GF-D8 (cell line): ENCODE data around the gene ANAPC2.

Experiments
- DNase-seq: peaks from one replicate; lab custom pipeline; 2025; lab: John Stamatoyannopoulos, UW

ANAPC2 gene

DNA sequence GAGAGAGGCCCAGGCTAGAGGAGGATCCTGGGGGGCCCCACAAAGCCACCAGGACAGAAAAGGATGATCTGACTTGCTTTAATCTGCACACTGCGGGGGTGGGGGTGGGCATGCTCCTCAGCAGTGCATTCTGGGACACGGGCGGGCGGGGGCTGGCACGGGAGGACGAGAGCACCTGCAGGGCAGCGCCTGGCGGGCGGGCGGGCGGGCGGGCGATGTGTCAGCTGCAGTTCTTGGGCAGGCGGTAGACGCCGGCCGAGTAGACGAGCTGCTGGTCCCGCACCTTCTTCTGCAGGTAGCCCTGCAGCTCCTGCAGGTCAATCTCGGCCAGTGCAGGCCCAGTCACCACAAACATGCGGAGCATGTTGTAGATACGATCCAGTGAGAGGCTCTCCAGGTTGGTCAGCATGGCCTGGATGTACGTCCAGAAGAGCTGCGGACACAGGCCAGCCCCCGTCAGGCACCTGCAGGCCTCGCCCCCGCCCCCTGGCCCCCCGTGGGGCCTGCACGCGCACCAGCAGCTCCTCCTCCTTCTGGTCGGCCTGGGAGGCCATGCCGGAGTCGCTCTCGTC lies 13.6 kb downstream of the ANAPC2 start:
- no peak for DNase-seq

- no peak for DNase-seq
These were observed 14.3 kb downstream of the ANAPC2 start for GRCh38 chr9:137173796-137174664.

DNA sequence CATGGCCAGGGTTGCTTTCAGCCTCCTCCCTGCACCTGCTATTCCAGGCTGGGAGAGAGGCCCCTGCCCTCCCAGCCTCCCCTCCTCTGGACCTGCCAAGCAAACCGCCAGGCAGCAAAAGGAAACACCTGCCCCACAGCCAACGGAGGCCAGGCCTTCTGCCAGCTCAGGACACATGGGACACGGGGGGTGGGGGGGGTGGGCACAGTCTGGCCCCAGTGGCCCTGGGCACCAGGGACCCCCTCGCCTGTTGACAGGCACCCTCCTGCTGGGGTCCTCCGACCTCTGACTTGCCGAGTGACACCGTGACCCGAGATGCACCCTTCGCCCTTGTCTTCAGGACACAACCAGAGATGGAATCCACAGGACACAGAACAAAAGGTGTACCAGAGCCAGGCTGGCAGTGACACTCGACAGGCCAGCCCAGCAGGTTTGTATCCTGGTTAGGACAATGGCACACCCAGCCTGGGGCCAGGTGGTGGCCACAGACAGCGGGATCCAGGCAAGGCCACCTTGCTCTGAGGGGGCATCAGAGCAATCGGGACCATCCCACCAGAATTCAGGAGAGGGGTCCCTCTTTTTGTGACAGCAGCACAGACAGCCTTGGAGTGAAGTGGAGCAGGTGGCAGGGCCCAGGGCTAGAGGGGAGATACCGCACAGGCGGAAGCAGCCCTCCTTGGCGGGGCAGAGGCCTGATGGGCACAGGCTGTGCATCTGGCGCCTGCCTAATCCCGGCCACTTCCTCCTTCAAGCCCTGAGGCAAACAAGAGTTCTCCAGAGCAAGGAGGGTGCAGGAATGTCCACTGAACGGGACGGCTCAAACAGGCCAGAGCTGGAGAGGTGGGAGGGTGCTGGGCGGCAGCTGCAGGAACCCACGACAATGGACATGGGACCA lies 15.2 kb downstream of the ANAPC2 start:
- peak; percentile 68 for DNase-seq

DNA sequence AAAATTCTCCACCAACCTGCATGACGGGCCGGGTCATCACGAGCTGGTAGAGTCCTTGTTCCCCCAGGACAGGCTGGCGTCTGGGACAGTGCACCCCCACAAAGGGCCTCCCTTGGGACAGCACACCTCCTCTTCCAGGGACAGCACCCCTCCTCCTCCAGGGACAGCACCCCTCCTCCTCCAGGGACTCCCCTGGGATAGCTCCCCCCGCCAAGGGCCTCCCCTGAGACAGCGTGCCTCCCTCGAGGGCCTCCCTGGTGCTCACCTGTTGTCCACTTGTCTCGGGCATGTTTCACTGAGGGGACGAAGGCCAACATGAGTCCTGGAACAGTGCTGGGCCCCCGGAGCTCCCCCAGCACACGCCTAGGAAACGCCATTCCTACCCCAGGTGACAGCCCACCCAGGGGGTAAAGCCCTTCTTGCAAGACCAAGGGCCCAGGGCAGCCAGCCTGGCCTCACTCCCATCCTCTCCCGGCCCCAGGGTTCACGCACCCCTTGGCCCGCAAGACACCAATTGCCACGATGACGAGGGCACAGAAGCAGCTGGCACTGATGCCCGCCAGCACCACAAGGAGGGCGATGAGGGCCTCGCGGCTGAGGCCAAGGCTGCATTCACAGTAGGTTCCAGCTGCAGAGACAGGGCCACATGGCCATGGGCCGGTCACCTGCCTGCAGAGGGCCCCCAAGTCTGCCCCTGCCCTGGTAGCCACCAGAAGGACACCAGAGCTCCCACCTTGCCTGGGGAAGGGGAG lies 17.0 kb downstream of the ANAPC2 start:
- no peak for DNase-seq

GRCh38 chr9:137170486-137171148 lies 17.7 kb downstream of the ANAPC2 start:
- DNase-seq, result no peak

- DNase-seq, result no peak
These were observed 18.4 kb downstream of the ANAPC2 start, which contains the start of gene LRRC26 for GRCh38 chr9:137169896-137170358. Gene LRRC26 (minus strand): TSS chr9:137170051. CDS start chr9:137169943, 108 bp downstream.

GRCh38 chr9:137168904-137169856 lies 19.2 kb downstream of the ANAPC2 start:
- DNase-seq, result peak; percentile 57

GRCh38 chr9:137168573-137168903 lies 19.8 kb downstream of the ANAPC2 start:
- no peak for DNase-seq

DNA sequence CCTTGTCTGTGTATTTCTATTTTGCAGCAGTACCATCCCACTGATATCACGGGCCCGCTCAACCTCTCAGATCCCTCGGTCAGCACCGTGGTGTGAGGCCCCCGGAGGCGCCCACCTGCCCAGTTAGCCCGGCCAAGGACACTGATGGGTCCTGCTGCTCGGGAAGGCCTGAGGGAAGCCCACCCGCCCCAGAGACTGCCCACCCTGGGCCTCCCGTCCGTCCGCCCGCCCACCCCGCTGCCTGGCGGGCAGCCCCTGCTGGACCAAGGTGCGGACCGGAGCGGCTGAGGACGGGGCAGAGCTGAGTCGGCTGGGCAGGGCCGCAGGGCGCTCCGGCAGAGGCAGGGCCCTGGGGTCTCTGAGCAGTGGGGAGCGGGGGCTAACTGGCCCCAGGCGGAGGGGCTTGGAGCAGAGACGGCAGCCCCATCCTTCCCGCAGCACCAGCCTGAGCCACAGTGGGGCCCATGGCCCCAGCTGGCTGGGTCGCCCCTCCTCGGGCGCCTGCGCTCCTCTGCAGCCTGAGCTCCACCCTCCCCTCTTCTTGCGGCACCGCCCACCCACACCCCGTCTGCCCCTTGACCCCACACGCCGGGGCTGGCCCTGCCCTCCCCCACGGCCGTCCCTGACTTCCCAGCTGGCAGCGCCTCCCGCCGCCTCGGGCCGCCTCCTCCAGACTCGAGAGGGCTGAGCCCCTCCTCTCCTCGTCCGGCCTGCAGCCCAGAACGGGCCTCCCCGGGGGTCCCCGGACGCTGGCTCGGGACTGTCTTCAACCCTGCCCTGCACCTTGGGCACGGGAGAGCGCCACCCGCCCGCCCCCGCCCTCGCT lies 20.4 kb downstream of the ANAPC2 start:
- DNase-seq, result peak; percentile 65

GRCh38 chr9:137167277-137167746 lies 21.0 kb downstream of the ANAPC2 start:
- no peak for DNase-seq

DNA sequence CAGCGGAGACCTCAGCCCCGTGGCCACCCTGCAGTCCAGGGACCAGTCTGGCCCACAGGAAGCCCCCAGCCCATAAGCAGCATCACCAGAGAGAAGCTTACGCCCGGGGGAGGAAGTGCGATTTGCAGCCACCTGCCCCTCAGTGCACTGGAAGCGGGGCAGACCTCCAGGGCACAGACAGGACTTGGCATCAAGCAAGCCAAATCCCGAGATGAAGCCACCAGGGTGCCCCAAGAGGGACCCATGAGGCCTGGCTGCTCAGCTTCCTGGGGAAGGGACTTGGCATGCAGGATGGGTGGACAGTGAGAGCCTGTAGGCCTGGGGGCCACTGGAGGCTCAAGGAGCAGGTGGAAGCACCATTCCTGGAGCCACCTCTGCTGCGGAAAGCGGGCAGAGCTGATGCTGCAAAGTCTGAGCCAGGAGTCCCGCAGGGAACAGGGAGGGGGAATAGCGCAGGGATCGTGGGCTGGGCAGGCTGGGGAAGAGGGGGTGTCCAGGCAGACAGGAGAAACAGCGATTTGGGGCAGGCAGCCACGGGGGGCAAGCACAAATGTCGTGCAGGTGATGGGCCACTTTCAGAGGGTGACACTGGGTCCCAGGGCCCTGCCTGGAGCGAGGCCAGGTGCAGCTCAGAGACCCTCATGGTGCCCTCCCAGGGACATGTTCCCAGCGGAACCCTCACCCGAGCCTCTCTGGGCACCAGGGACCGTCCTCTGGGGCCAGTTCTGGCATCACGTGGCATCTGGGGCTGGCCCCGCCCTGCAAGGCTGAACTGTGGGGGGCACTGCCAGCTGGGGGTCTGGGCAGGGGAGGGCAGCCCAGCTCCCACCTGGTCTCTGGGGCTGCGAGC lies 21.8 kb downstream of the ANAPC2 start:
- no peak for DNase-seq

- no peak for DNase-seq
These were observed 23.0 kb downstream of the ANAPC2 start for GRCh38 chr9:137165250-137165836.

- DNase-seq, result no peak
These were observed 23.8 kb downstream of the ANAPC2 start for GRCh38 chr9:137164370-137165249.

DNA sequence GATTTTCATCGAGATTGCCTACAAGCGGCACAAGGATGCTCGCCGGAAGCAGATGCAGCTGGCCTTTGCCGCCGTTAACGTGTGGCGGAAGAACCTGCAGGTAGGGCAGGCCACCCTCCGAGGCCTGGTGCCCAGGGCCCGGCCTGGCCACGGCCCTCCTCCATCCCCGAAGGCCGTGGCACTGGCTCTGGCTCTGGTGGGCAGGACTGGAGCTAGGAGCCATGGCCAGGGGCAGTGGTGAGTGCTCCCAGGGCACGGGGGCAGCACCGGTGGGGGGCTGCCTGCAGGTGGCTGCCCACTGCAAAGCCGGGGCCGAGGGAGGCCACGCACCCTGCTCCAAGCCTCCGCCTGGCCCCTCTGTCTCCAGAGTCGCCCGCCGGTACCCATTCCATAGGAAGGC lies 24.6 kb downstream of the ANAPC2 start:
- DNase-seq, result no peak

DNA sequence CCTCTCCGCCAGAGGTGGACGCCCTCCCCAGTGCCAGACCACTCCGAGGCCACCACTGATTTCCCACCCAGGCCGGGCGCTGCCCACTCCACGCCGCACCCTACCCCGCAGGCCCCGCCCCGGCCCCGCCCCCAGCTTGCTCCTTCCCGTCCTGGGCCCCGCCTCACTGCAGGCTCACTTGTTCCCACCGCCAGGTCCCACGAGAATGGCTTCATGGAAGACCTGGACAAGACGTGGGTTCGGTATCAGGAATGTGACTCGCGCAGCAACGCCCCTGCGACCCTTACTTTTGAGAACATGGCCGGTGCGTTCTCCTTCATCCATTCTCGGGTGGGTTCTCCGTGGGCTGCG lies 25.0 kb downstream of the ANAPC2 start:
- no peak for DNase-seq

DNA sequence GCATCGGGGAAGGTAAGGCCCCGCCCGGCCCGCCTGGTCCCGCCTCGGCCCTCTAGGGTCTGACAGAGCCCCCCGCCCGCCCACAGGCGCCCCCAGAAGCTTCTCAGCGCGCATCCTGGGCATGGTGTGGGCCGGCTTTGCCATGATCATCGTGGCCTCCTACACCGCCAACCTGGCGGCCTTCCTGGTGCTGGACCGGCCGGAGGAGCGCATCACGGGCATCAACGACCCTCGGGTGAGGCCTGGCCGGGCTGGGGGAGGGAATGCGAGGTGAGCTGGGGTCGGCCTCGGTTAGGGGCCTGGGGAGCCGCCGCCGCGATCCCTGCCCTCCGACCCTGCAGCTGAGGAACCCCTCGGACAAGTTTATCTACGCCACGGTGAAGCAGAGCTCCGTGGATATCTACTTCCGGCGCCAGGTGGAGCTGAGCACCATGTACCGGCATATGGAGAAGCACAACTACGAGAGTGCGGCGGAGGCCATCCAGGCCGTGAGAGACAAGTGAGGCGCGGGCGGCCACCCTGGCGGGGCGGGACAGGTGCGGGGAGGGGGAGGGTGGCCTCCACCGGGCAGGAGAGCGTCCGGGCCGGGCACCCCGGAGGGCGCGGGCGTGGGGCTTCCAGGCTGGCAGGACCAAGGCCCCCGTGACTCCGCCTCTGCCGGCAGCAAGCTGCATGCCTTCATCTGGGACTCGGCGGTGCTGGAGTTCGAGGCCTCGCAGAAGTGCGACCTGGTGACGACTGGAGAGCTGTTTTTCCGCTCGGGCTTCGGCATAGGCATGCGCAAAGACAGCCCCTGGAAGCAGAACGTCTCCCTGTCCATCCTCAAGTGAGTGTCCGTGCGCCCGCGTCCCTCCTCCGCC lies 25.6 kb downstream of the ANAPC2 start:
- DNase-seq, result no peak
